Measurements from ENCODE around the gene TSPAN31. TPM values are rescaled to one million over a fixed set of nuclear protein-coding genes. Genes with fewer than 3 reads are reported as not detected.

Gene TSPAN31
- total and polyA plus RNA-seq, 2 experiments from 2014 or later: 15.5 to 15.6 TPM

GRCh38 chr12:57739914-57740538 is 4.8 kb upstream of the TSPAN31 start:
- H3K9me3 Mint-ChIP-seq: peaks cover 2% of the 10 kb centered on the region
- H3K79me2 ChIP-seq (replicated peaks; ENCODE audit: insufficient read depth): no peaks in the 10 kb centered on the region
- H3K4me3 Mint-ChIP-seq: no peak overlapping the region
- H3K27me3 ChIP-seq (ENCODE audit: insufficient read depth): peaks cover 89% of the 10 kb centered on the region
- H3K4me2 ChIP-seq: 0 out of 2 replicates have a peak overlapping the region, but pooled peaks have one; percentile 91
- H3K9me2 ChIP-seq (ENCODE audit: insufficient read depth): no peaks in the 10 kb centered on the region
- ATAC-seq: no peak
- no peaks in the 10 kb centered on the region for H4K20me1 ChIP-seq (replicated peaks; ENCODE audit: insufficient read depth)
- peaks cover 10% of the 10 kb centered on the region for H3F3A ChIP-seq (replicated peaks; ENCODE audit: low read depth)
- no peak overlapping the region for H2AFZ ChIP-seq
- no peaks in the 10 kb centered on the region for H3K36me3 ChIP-seq (ENCODE audit: insufficient read depth)
- no peak overlapping the region for H3K27ac ChIP-seq (ENCODE audit: low read depth)
- no peak overlapping the region for H3K27ac Mint-ChIP-seq
- no peak for TF ChIP-seq CTCF (conservative IDR thresholded peaks at IDR 0.05; ENCODE audit: low read depth in 2 of 2)
- no peak for TF ChIP-seq POLR2AphosphoS5 (IDR thresholded peaks at IDR 0.05; ENCODE audit: low read depth)
- peaks cover 34% of the 10 kb centered on the region for H3K4me1 Mint-ChIP-seq
- peaks cover 19% of the 10 kb centered on the region for H3K4me1 ChIP-seq (ENCODE audit: insufficient read depth)
- no peaks in the 10 kb centered on the region; the same call in 2 of the 3 replicates for H3K36me3 Mint-ChIP-seq (ENCODE audit: low read depth)
- H3K4me3 ChIP-seq: no peak overlapping the region
- peaks cover 72% of the 10 kb centered on the region for H3K27me3 Mint-ChIP-seq (ENCODE audit: insufficient read depth, low read depth, poor library complexity)
- DNase-seq (ENCODE audit: low spot score): no peak

DNA sequence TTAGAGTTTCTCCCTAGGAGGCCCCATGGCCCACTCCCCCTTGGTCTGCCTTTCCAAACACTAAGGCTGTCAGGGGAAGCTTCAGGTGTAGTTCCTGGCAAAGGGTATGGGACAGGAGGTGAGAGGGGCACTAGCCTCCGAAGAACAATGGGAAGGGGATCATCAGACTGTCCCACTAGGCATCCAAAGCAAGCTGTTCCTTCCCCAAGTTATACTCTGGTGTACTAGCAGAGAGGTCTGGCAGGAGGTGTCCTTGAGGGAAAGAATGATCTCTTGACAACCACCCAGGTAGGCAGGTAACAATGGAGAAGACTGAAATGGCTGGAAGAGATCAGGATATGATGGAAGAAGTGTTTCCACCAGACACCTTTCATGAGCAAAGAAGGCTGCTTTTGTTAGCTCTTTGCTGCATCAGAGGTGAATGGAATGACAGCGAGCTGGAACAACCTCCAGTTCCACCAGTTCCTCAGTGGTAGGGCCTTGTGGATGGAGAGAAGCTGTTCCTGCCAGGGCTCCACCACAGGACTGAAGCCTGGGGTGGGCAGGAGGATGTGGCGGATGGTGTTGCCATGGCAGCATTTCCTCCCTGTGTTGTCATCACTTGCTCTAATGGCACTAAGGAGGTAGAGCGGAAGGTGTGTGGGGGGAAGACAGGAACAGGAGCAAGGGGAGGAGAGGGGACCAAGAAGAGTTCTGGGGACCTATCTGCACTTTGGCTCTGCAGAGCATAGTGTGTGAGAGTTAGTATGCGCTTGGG is 4.0 kb upstream of the TSPAN31 start:
- no peak for ATAC-seq
- Mint-ChIP-seq H3K27ac (no peak overlapping the region), H3K27me3 (ENCODE audit: insufficient read depth, low read depth, poor library complexity) (peaks cover 71% of the 10 kb centered on the region)

DNA sequence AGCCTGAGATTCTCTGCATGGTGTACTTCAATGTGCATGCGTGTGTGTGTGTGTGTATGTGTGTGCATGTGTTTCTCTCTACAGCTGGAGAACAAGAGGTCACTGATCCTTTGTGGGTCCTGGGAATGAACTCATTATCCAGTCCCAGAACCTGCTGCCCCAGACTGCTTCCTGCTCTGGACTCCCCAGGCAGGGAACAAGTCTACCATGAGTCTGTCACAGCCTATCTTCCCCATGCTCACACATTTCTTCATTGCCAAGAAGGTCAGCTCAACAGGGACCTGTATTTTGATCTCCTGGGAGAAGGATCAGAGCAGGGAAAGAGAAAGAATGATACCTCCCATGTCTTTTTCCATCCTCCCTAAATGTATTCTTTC is 3.4 kb upstream of the TSPAN31 start:
- H3K4me1 ChIP-seq (ENCODE audit: insufficient read depth): peaks cover 14% of the 10 kb centered on the region
- H3K4me2 ChIP-seq: no peak overlapping the region
- H3K27ac Mint-ChIP-seq: no peak overlapping the region
- H3K27ac ChIP-seq (ENCODE audit: low read depth): no peak overlapping the region
- ATAC-seq: no peak
- no peaks in the 10 kb centered on the region for H4K20me1 ChIP-seq (replicated peaks; ENCODE audit: insufficient read depth)
- H3K36me3 Mint-ChIP-seq (ENCODE audit: low read depth): peaks cover 7% of the 10 kb centered on the region
- H3K4me1 Mint-ChIP-seq: peaks cover 28% of the 10 kb centered on the region
- H3K9me2 ChIP-seq (ENCODE audit: insufficient read depth): no peaks in the 10 kb centered on the region
- no peak overlapping the region for H3K4me3 ChIP-seq
- H3F3A ChIP-seq (replicated peaks; ENCODE audit: low read depth): peaks cover 17% of the 10 kb centered on the region
- peaks cover 66% of the 10 kb centered on the region for H3K27me3 Mint-ChIP-seq (ENCODE audit: insufficient read depth, low read depth, poor library complexity)
- peaks cover 1% of the 10 kb centered on the region for H3K9me3 Mint-ChIP-seq
- no peaks in the 10 kb centered on the region for H3K79me2 ChIP-seq (replicated peaks; ENCODE audit: insufficient read depth)
- TF ChIP-seq, protein P1, sequence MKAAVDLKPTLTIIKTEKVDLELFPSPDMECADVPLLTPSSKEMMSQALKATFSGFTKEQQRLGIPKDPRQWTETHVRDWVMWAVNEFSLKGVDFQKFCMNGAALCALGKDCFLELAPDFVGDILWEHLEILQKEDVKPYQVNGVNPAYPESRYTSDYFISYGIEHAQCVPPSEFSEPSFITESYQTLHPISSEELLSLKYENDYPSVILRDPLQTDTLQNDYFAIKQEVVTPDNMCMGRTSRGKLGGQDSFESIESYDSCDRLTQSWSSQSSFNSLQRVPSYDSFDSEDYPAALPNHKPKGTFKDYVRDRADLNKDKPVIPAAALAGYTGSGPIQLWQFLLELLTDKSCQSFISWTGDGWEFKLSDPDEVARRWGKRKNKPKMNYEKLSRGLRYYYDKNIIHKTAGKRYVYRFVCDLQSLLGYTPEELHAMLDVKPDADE (IDR thresholded peaks at IDR 0.05): no peak
- TF ChIP-seq ZNF462 (CRISPR knock-in tag; IDR thresholded peaks at IDR 0.05): no peak
- TF ChIP-seq STAT1 (IDR thresholded peaks at IDR 0.05; ENCODE audit: unreplicated experiment): no peak
- no peak overlapping the region for H2AFZ ChIP-seq
- H3K4me3 Mint-ChIP-seq: no peak overlapping the region
- DNase-seq (ENCODE audit: low spot score): no peak
- H3K36me3 ChIP-seq (ENCODE audit: insufficient read depth): peaks cover 3% of the 10 kb centered on the region; the same call in 1 of the 2 replicates
- H3K27me3 ChIP-seq (ENCODE audit: insufficient read depth): peaks cover 75% of the 10 kb centered on the region

More for the DNA sequence above, 4.0 kb upstream of the TSPAN31 start:
- H3K36me3 Mint-ChIP-seq (ENCODE audit: low read depth): peaks cover 2% of the 10 kb centered on the region; the same call in 2 of the 3 replicates
- H3K79me2 ChIP-seq (replicated peaks; ENCODE audit: insufficient read depth): no peaks in the 10 kb centered on the region
- H3K27ac ChIP-seq (ENCODE audit: low read depth): no peak overlapping the region
- no peak overlapping the region for H3K4me3 ChIP-seq
- H3K4me1 Mint-ChIP-seq: peaks cover 30% of the 10 kb centered on the region
- H3K4me3 Mint-ChIP-seq: no peak overlapping the region; the same call in 2 of the 3 replicates
- H3F3A ChIP-seq (replicated peaks; ENCODE audit: low read depth): peaks cover 16% of the 10 kb centered on the region
- no peak for DNase-seq (ENCODE audit: low spot score)
- H3K27me3 ChIP-seq (ENCODE audit: insufficient read depth): peaks cover 81% of the 10 kb centered on the region
- H2AFZ ChIP-seq: no peak overlapping the region
- H4K20me1 ChIP-seq (replicated peaks; ENCODE audit: insufficient read depth): no peaks in the 10 kb centered on the region
- TF ChIP-seq JUNB (IDR thresholded peaks at IDR 0.05; ENCODE audit: unreplicated experiment) (no peak), ZNF114 (CRISPR knock-in tag; IDR thresholded peaks at IDR 0.05) (no peak)
- H3K9me3 Mint-ChIP-seq: peaks cover 2% of the 10 kb centered on the region
- peaks cover 15% of the 10 kb centered on the region for H3K4me1 ChIP-seq (ENCODE audit: insufficient read depth)
- no peak overlapping the region for H3K4me2 ChIP-seq
- no peaks in the 10 kb centered on the region for H3K36me3 ChIP-seq (ENCODE audit: insufficient read depth)
- H3K9me2 ChIP-seq (ENCODE audit: insufficient read depth): no peaks in the 10 kb centered on the region

Data from GM23338 (cell line).